Measurements from ENCODE around the gene IP6K1.

The IP6K1 gene

DNA sequence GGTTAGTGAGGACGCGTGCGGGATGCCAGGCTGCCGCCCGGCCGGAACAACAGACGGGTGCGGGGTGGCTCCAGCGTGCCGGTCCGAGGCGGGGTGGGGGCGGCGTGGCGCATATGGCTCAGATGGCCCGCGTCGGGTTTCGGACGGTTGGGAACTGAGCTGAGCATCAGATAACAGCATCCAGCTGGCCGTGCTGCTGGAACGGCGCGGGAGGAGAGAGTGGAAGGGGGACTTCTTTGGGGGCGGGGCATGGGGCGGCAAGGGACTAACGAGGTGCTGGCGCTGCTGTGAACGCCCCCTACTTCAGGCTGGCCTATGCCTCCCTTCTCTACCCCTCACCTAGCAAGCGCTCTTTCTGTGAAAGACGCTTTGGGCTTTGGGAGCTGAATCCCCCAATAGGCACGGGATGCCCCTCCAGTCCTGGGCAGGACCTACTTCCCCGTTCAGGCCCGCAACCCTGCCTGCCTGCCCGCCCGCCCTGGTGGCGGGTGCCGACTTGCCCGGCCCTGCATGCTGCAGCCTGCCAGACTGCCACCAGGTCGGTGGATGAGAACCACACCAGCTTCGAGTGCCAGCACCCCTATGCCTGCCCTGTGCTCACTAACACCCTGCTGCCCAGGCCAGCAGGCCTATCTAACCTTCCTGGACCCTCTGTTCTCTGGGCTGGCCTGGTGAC, 17.3 kb upstream of the IP6K1 start:
- no peaks in the 10 kb centered on the region for H3K36me3 ChIP-seq (ENCODE audit: insufficient read depth, low read length)
- no peaks in the 10 kb centered on the region for H3K9me3 ChIP-seq (ENCODE audit: low read length)
- H3K4me3 ChIP-seq (ENCODE audit: low read length) = peak overlapping the region; percentile 55
- H3K27me3 ChIP-seq (ENCODE audit: insufficient read depth, low read length) = peaks cover 17% of the 10 kb centered on the region
- H2AFZ ChIP-seq (ENCODE audit: low read depth, low read length) = peak overlapping the region; percentile 60
- peaks cover 27% of the 10 kb centered on the region for H3K4me1 ChIP-seq (ENCODE audit: insufficient read depth, low read length)

DNA sequence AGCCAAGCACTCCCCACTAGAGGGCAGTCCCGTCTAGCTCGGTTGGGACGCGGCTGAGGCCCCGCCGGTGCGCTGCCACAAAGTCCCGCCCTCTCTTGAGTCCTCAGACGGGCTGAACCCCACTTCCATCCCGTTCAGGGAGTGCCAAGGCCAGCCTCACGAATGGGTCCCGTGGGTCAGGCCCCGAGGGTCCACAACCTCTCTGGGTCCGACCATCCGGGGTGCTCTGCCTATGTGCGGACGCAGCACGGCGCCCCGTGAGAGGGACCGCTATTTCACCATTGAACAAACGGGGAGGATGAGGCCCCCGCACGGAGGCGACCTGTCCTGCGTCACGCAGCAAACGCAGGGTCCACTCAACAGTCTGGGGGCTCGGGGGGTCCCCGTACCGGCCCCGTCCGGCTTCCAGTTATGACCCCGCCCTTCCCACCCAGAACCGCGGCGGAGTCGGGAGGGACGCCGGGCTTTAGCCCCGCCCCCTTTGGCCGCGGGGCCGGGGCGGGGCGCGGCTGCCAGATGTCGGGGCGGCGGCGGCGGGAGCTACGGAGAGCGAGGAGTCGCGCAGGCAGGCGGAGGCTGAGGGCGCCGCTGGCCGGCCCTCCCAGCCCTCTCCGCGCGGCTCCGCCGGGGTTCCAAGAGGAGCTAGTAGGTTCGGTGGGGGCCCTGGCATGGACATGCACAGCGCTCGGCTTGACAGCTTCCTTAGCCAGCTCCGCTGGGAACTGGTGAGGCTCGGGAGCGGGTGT, 16.6 kb upstream of the IP6K1 start, which contains the start of gene INKA1:
TSS of gene INKA1 (plus strand) at position 543 of the 746 bp plus-strand sequence. CDS start at position 675, 132 bp downstream.
- no peaks in the 10 kb centered on the region for H3K9me3 ChIP-seq (ENCODE audit: low read length)

DNA sequence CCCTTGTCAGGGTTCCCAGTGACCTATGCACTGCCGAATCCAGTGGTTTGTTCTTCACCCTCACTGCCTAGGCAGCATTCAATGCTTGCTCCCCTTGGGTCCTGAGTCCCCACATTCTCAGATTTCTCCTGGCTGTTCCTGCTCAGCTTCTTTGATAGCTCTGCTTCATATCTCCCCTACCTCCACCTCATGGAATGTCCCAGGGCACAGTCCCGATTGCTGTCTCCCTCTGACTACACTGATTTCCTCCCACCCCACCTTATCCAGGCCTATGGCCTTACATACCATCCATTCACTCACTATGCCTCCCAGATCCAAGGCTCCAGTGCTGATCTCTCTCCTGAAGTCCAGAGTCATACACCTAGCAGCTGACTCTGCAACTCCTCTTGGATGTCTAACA, 14.8 kb upstream of the IP6K1 start:
- peaks cover 17% of the 10 kb centered on the region for H3K27me3 ChIP-seq (ENCODE audit: insufficient read depth, low read length)
- H3K9me3 ChIP-seq (ENCODE audit: low read length) = no peaks in the 10 kb centered on the region
- H3K36me3 ChIP-seq (ENCODE audit: insufficient read depth, low read length) = no peaks in the 10 kb centered on the region
- no peak overlapping the region for H2AFZ ChIP-seq (ENCODE audit: low read depth, low read length)
- H3K4me1 ChIP-seq (ENCODE audit: insufficient read depth, low read length) = peaks cover 22% of the 10 kb centered on the region
- H3K4me3 ChIP-seq (ENCODE audit: low read length) = no peak overlapping the region

More for the DNA sequence above, 16.6 kb upstream of the IP6K1 start, which contains the start of gene INKA1:
- Histone ChIP-seq H3K36me3 (ENCODE audit: insufficient read depth, low read length) (no peaks in the 10 kb centered on the region), H3K4me1 (ENCODE audit: insufficient read depth, low read length) (peaks cover 27% of the 10 kb centered on the region), H2AFZ (ENCODE audit: low read depth, low read length) (peak within 1 kb of the TSS; percentile 60), H3K27me3 (ENCODE audit: insufficient read depth, low read length) (peaks cover 17% of the 10 kb centered on the region), H3K4me3 (ENCODE audit: low read length) (peak within 1 kb of the TSS; percentile 55)

- Histone ChIP-seq H3K36me3 (ENCODE audit: insufficient read depth, low read length) (no peaks in the 10 kb centered on the region), H3K9me3 (ENCODE audit: low read length) (no peaks in the 10 kb centered on the region), H2AFZ (ENCODE audit: low read depth, low read length) (no peak within 1 kb of the TSS), H3K4me3 (ENCODE audit: low read length) (no peak within 1 kb of the TSS), H3K4me1 (ENCODE audit: insufficient read depth, low read length) (peaks cover 14% of the 10 kb centered on the region), H3K27me3 (ENCODE audit: insufficient read depth, low read length) (peaks cover 17% of the 10 kb centered on the region)
Observed at GRCh38 chr3:49799761-49800160, 13.4 kb upstream of the IP6K1 start, which contains the start of gene CDHR4. Gene CDHR4, minus strand, starts transcription at chr3:49799873. Its CDS starts 61 bp downstream, at chr3:49799812.

DNA sequence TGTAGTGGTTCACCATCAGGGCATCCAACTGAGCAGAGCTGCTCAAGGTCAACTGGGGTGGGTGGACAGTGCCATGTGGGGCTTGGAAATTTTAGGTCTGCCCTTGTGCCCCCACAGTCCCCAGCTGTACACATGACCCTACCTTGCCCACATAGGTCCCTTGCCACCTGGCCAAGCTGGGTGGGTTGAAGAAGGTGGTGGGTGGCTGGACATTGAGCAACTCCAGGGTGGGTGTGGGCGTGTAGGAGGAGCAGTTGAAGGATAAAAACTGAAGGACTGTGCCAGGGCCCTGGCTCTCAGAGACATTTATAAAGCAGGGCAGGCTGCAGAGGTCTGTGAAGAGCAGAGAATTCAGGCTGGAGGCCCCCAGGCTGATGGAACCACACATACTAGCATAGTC, 12.8 kb upstream of the IP6K1 start:
- H2AFZ ChIP-seq (ENCODE audit: low read depth, low read length) = no peak overlapping the region
- peaks cover 9% of the 10 kb centered on the region for H3K4me1 ChIP-seq (ENCODE audit: insufficient read depth, low read length)
- no peak overlapping the region for H3K4me3 ChIP-seq (ENCODE audit: low read length)
- H3K9me3 ChIP-seq (ENCODE audit: low read length) = no peaks in the 10 kb centered on the region
- no peaks in the 10 kb centered on the region for H3K36me3 ChIP-seq (ENCODE audit: insufficient read depth, low read length)
- H3K27me3 ChIP-seq (ENCODE audit: insufficient read depth, low read length) = peaks cover 10% of the 10 kb centered on the region

GRCh38 chr3:49794926-49795905, 8.9 kb upstream of the IP6K1 start:
- Histone ChIP-seq H3K4me1 (ENCODE audit: insufficient read depth, low read length) (peaks cover 9% of the 10 kb centered on the region), H2AFZ (ENCODE audit: low read depth, low read length) (no peak overlapping the region), H3K4me3 (ENCODE audit: low read length) (no peak overlapping the region), H3K27me3 (ENCODE audit: insufficient read depth, low read length) (no peaks in the 10 kb centered on the region), H3K9me3 (ENCODE audit: low read length) (peaks cover 2% of the 10 kb centered on the region), H3K36me3 (ENCODE audit: insufficient read depth, low read length) (no peaks in the 10 kb centered on the region)

DNA sequence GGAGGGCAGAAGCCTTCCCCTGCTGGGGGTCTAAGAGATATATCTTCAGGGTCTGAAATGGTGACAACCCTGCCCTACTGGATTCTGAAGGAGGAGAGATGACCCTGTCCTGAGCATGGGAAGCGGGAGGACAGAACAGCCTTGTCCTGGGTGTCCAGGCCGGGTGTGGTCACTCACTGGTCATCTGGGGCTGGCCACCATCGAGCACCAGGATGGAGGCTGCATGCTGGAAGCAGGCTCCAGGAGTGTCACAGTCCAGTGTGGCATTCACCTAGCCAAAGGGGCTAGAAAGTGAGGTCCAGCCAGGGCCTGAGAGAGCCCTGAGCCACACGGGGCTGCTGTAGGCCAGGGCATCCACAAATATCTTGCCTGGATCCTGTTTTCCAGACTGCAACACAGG, 8.1 kb upstream of the IP6K1 start:
- Histone ChIP-seq H3K4me3 (ENCODE audit: low read length) (no peak overlapping the region), H3K4me1 (ENCODE audit: insufficient read depth, low read length) (peaks cover 11% of the 10 kb centered on the region), H3K9me3 (ENCODE audit: low read length) (peaks cover 2% of the 10 kb centered on the region), H3K36me3 (ENCODE audit: insufficient read depth, low read length) (no peaks in the 10 kb centered on the region), H3K27me3 (ENCODE audit: insufficient read depth, low read length) (no peaks in the 10 kb centered on the region), H2AFZ (ENCODE audit: low read depth, low read length) (no peak overlapping the region)

DNA sequence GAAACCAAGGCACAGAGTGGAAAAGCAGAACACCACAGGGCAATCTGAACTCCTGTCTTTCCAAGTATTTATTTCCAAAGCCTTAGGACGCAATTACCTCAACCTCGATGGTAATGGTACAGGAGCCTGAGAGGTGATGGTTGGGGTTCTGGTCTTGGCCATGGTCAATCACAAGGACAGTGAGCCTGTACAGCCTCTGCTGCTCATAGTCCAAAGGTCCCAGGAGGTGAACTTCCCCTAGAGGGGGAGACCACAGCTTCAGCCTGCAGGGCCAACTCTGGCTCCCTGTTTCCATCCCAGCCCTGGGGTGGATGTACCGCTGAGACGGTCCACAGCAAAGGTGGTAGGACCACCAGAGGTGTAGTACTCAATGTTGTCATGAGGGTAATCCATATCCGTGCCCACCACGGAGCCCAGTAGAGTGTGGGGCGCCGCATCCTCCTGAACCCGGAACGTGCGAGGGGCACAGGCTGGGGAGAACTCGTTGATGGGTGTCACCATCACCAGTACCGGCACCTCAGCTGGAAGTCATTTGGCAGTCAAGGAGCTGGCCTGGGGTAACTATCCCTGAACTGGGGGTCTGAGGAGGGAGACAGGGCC, 7.2 kb upstream of the IP6K1 start:
- Histone ChIP-seq H2AFZ (ENCODE audit: low read depth, low read length) (no peak overlapping the region), H3K4me1 (ENCODE audit: insufficient read depth, low read length) (peaks cover 11% of the 10 kb centered on the region), H3K27me3 (ENCODE audit: insufficient read depth, low read length) (no peaks in the 10 kb centered on the region), H3K4me3 (ENCODE audit: low read length) (no peak overlapping the region), H3K36me3 (ENCODE audit: insufficient read depth, low read length) (no peaks in the 10 kb centered on the region), H3K9me3 (ENCODE audit: low read length) (peaks cover 2% of the 10 kb centered on the region)

DNA sequence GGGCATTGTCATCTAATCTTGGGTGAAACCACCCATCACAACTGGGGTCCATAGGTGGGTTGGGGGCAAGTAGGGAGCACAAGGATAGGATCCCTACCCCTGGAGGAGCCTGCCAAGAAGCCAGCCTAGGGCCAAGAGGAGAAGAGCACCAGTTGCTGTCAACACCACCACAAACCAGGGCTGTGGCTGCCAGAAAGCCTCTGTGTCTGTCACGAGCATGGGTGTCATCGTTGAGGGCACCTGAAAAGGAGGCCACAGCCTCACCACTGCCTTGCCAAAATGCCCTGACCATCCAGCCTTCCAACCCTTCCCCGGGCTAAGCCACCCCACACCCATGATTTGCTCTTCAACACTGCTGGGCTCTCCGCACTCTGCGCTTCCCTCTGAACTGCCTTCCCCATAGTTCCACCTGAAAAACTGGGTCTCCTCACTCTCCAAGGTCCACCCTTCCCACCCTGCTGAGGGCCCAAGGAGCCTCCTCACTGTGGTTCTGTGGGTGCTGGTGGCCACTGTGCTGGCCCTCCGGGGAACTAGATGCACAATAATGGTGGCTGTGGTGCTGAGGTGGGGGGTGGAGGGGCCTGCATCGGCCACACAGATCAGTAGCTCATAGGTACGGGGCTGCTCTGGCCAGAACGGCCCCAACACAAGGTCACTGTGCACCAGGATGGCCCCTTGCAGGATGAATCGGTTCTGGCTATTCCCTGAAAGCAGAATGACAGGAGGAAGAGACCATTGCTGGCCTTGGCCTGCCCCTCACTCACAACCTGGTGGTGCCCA, 6.2 kb upstream of the IP6K1 start:
- Histone ChIP-seq H3K36me3 (ENCODE audit: insufficient read depth, low read length) (no peaks in the 10 kb centered on the region), H3K4me3 (ENCODE audit: low read length) (no peak overlapping the region), H3K9me3 (ENCODE audit: low read length) (peaks cover 2% of the 10 kb centered on the region), H2AFZ (ENCODE audit: low read depth, low read length) (no peak overlapping the region), H3K4me1 (ENCODE audit: insufficient read depth, low read length) (peaks cover 11% of the 10 kb centered on the region), H3K27me3 (ENCODE audit: insufficient read depth, low read length) (no peaks in the 10 kb centered on the region)

DNA sequence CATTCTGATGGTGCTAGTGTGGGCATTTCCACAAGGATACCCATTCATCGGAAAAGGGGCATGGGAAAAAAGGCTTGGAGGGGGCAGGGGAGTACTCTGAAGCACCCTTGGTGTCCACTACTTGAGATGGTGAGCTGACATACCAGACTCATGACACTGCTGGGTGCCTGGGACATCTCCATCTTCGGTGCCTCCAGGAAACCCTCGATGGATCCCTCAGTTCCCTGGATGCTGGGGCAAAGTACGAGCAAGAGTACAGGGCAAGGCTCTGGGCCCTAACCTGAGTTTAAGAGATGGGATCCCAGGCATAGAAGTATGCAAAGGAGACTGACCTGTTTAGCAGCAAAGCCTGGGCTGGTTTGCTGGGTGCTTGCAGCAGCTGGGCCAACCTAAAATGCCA, 5.2 kb upstream of the IP6K1 start:
- H2AFZ ChIP-seq (ENCODE audit: low read depth, low read length) = no peak overlapping the region
- H3K4me1 ChIP-seq (ENCODE audit: insufficient read depth, low read length) = peaks cover 14% of the 10 kb centered on the region
- no peak overlapping the region for H3K4me3 ChIP-seq (ENCODE audit: low read length)
- H3K36me3 ChIP-seq (ENCODE audit: insufficient read depth, low read length) = no peaks in the 10 kb centered on the region
- H3K9me3 ChIP-seq (ENCODE audit: low read length) = peaks cover 2% of the 10 kb centered on the region
- no peaks in the 10 kb centered on the region for H3K27me3 ChIP-seq (ENCODE audit: insufficient read depth, low read length)

- H2AFZ ChIP-seq (ENCODE audit: low read depth, low read length) = no peak overlapping the region
- H3K4me1 ChIP-seq (ENCODE audit: insufficient read depth, low read length) = peaks cover 14% of the 10 kb centered on the region
- H3K9me3 ChIP-seq (ENCODE audit: low read length) = peaks cover 2% of the 10 kb centered on the region
- H3K36me3 ChIP-seq (ENCODE audit: insufficient read depth, low read length) = no peaks in the 10 kb centered on the region
- H3K4me3 ChIP-seq (ENCODE audit: low read length) = no peak overlapping the region
- H3K27me3 ChIP-seq (ENCODE audit: insufficient read depth, low read length) = no peaks in the 10 kb centered on the region
Observed at GRCh38 chr3:49790626-49791411, 4.5 kb upstream of the IP6K1 start.
